ENCODE results near the gene RAX. TPM values are rescaled to one million over a fixed set of nuclear protein-coding genes. Genes with fewer than 3 reads are reported as not detected.
"Not testable (repeated sequence)": the region's sequence is repeated elsewhere in the genome, so short reads cannot be mapped to it uniquely, and the experiment has no call there.

The RAX gene
- total and polyA plus RNA-seq, 2 donors (not counting 1 experiment from before 2014, with no cell fraction given), result not detected

DNA sequence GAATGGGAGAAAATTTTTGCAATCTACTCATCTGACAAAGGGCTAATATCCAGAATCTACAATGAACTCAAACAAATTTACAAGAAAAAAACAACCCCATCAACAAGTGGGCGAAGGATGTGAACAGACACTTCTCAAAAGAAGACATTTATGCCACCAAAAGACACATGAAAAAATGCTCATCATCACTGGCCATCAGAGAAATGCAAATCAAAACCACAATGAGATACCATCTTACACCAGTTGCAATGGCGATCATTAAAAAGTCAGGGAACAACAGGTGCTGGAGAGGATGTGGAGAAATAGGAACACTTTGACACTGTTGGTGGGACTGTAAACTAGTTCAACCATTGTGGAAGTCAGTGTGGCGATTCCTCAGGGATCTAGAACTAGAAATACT lies 11.4 kb downstream of the RAX start:
- H3K4me3 ChIP-seq (ENCODE audit: control extremely low read depth in 1 of 5, extremely low read depth in 1 of 5, insufficient read depth in 1 of 5, low read depth in 2 of 5, low read length in 4 of 5); intact Hi-C loops (cut with micrococcal nuclease): not testable (repeated sequence)
- H3K4me1 ChIP-seq (ENCODE audit: control insufficient read depth in 2 of 2, insufficient read depth in 2 of 2, low read length in 2 of 2), result peaks cover 17 to 19% of the 10 kb centered on the region in 2 donors

DNA sequence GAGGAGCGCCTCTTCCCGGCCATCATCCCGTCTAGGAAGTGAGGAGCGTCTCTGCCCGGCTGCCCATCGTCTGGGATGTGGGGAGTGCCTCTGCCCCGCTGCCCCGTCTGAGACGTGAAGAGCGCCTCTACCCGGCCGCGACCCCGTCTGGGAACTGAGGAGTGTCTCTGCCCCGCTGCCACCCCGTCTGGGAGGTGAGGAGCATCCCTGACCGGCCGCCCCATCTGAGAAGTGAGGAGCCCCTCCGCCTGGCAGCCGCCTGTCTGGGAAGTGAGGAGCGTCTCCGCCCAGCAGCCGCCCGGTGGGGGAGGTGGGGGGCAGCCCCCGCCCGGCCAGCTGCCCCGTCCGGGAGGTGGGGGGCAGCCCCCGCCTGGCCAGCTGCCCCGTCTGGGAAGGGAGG lies 17.8 kb downstream of the RAX start:
- peaks cover 30% of the 10 kb centered on the region for H3K27me3 Mint-ChIP-seq

More for the DNA sequence above, 11.4 kb downstream of the RAX start:
- Histone ChIP-seq H3K9me3 (ENCODE audit: control extremely low read depth in 1 of 3, control insufficient read depth in 2 of 3, insufficient read depth in 1 of 3, low read length in 2 of 3) (peaks cover 0 to 32% (median 0%) of the 10 kb centered on the region in 3 donors), H3K27me3 (replicated peaks in 1 of 4; ENCODE audit: control extremely low read depth in 1 of 4, control insufficient read depth in 3 of 4, insufficient read depth in 4 of 4, low read length in 3 of 4) (peaks cover 0 to 45% (median 27%) of the 10 kb centered on the region in 4 experiments)
- CTCF ChIA-PET; H4K20me1 ChIP-seq (ENCODE audit: control insufficient read depth, insufficient read depth, low read length, poor library complexity, severe bottlenecking); H3K4me3 Mint-ChIP-seq; POLR2A ChIA-PET; H3K9me3 Mint-ChIP-seq (ENCODE audit: insufficient read depth); H3K4me1 Mint-ChIP-seq; H3K27ac Mint-ChIP-seq; H3K9ac ChIP-seq (ENCODE audit: low read length); H2AFZ ChIP-seq (ENCODE audit: insufficient read depth, low read depth, low read length, poor library complexity, severe bottlenecking); DNase-seq; H3K79me2 ChIP-seq (ENCODE audit: control insufficient read depth, insufficient read depth, low read length); ATAC-seq (ENCODE audit: low read depth); H3K4me2 ChIP-seq (replicated peaks; ENCODE audit: low read depth, low read length, poor library complexity, severe bottlenecking); H3K27ac ChIP-seq (ENCODE audit: low read length in 2 of 2); H3K36me3 ChIP-seq (replicated peaks in 1 of 2; ENCODE audit: control extremely low read depth in 1 of 2, control insufficient read depth in 1 of 2, extremely low read depth in 1 of 2, insufficient read depth in 2 of 2, low read length in 1 of 2): not testable (repeated sequence)
- no CpG with 5 or more reads among the region's 3 CpGs for WGBS (ENCODE audit: insufficient coverage)
- H3K27me3 Mint-ChIP-seq, result peaks cover 50% of the 10 kb centered on the region

More for the DNA sequence above, 17.8 kb downstream of the RAX start:
- intact Hi-C loops (cut with micrococcal nuclease); H3K4me1 Mint-ChIP-seq; H3K4me2 ChIP-seq (replicated peaks; ENCODE audit: low read depth, low read length, poor library complexity, severe bottlenecking); DNase-seq; H3K27me3 ChIP-seq (replicated peaks in 1 of 4; ENCODE audit: control extremely low read depth in 1 of 4, control insufficient read depth in 3 of 4, insufficient read depth in 4 of 4, low read length in 3 of 4); H3K4me3 ChIP-seq (ENCODE audit: control extremely low read depth in 1 of 5, extremely low read depth in 1 of 5, insufficient read depth in 1 of 5, low read depth in 2 of 5, low read length in 4 of 5); CTCF ChIA-PET; ATAC-seq (ENCODE audit: low read depth); H3K9me3 Mint-ChIP-seq (ENCODE audit: insufficient read depth); H3K4me1 ChIP-seq (ENCODE audit: control insufficient read depth in 2 of 2, insufficient read depth in 2 of 2, low read length in 2 of 2); H3K27ac Mint-ChIP-seq; H3K27ac ChIP-seq (ENCODE audit: low read length in 2 of 2); POLR2A ChIA-PET; H3K36me3 ChIP-seq (replicated peaks in 1 of 2; ENCODE audit: control extremely low read depth in 1 of 2, control insufficient read depth in 1 of 2, extremely low read depth in 1 of 2, insufficient read depth in 2 of 2, low read length in 1 of 2); H4K20me1 ChIP-seq (ENCODE audit: control insufficient read depth, insufficient read depth, low read length, poor library complexity, severe bottlenecking); H3K9ac ChIP-seq (ENCODE audit: low read length); H2AFZ ChIP-seq (ENCODE audit: insufficient read depth, low read depth, low read length, poor library complexity, severe bottlenecking); H3K4me3 Mint-ChIP-seq; H3K79me2 ChIP-seq (ENCODE audit: control insufficient read depth, insufficient read depth, low read length): not testable (repeated sequence)
- 98% methylated on average over 12 of the region's 30 CpGs for WGBS (ENCODE audit: insufficient coverage)
- H3K9me3 ChIP-seq (ENCODE audit: control extremely low read depth in 1 of 3, control insufficient read depth in 2 of 3, insufficient read depth in 1 of 3, low read length in 2 of 3), result peaks cover 0 to 15% (median 0%) of the 10 kb centered on the region in 3 donors
